Nephron progenitor cell (in vitro differentiated cells): ENCODE data around the gene FRMD4A.

ENCODE experiments used
- DNase-seq: peaks from one replicate; pipeline ENCODE4 v3.0.0; 2021
- H3K27ac Mint-ChIP-seq: 2 replicates; pipeline ENCODE4 v1.8.0; 2021; ENCODE audit warnings: mild to moderate bottlenecking, moderate library complexity, mixed read lengths
- H3K27me3 Mint-ChIP-seq: 2 replicates; pipeline ENCODE4 v1.8.0; 2021; ENCODE audit warnings: mild to moderate bottlenecking, low read depth, mixed read lengths; ENCODE audit not compliant: poor library complexity
- H3K36me3 Mint-ChIP-seq: 2 replicates; pipeline ENCODE4 v1.8.0; 2021; ENCODE audit warnings: low read depth, mixed read lengths
- H3K4me1 Mint-ChIP-seq: 2 replicates; pipeline ENCODE4 v1.8.0; 2021; ENCODE audit warnings: mixed read lengths
- H3K4me3 Mint-ChIP-seq: 2 replicates; pipeline ENCODE4 v1.8.0; 2021; ENCODE audit warnings: mild to moderate bottlenecking, moderate library complexity, mixed read lengths
- H3K9me3 Mint-ChIP-seq: 2 replicates; pipeline ENCODE4 v1.8.0; 2021; ENCODE audit warnings: mild to moderate bottlenecking, moderate library complexity, mixed read lengths
- TF ChIP-seq, protein P1 (sequence below): fragments of 200-600 bp; sonication (generic); IDR thresholded peaks from 2 replicates; pipeline ENCODE4 v1.5.0; 2021; ENCODE audit warnings: antibody characterized with exemption

FRMD4A gene

GRCh38 chr10:14185316-14186045, 145.2 kb downstream of the FRMD4A start:
- peaks cover 36% of the 10 kb centered on the region for H3K4me1 Mint-ChIP-seq
- peak; percentile 27 for DNase-seq
- TF ChIP-seq, protein P1, sequence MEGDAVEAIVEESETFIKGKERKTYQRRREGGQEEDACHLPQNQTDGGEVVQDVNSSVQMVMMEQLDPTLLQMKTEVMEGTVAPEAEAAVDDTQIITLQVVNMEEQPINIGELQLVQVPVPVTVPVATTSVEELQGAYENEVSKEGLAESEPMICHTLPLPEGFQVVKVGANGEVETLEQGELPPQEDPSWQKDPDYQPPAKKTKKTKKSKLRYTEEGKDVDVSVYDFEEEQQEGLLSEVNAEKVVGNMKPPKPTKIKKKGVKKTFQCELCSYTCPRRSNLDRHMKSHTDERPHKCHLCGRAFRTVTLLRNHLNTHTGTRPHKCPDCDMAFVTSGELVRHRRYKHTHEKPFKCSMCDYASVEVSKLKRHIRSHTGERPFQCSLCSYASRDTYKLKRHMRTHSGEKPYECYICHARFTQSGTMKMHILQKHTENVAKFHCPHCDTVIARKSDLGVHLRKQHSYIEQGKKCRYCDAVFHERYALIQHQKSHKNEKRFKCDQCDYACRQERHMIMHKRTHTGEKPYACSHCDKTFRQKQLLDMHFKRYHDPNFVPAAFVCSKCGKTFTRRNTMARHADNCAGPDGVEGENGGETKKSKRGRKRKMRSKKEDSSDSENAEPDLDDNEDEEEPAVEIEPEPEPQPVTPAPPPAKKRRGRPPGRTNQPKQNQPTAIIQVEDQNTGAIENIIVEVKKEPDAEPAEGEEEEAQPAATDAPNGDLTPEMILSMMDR = no peak
- no peak overlapping the region for H3K4me3 Mint-ChIP-seq
- peak overlapping the region; percentile 100 for H3K27ac Mint-ChIP-seq
- peaks cover 2% of the 10 kb centered on the region for H3K9me3 Mint-ChIP-seq
- H3K36me3 Mint-ChIP-seq = no peaks in the 10 kb centered on the region
- H3K27me3 Mint-ChIP-seq = peaks cover 11% of the 10 kb centered on the region

GRCh38 chr10:14184841-14185315, 145.8 kb downstream of the FRMD4A start:
- Mint-ChIP-seq H3K4me1 (peaks cover 36% of the 10 kb centered on the region), H3K4me3 (no peak overlapping the region), H3K27ac (peak overlapping the region; percentile 100), H3K9me3 (peaks cover 7% of the 10 kb centered on the region), H3K27me3 (peaks cover 11% of the 10 kb centered on the region), H3K36me3 (no peaks in the 10 kb centered on the region)
- no peak for DNase-seq
- TF ChIP-seq, protein P1 = no peak

DNA sequence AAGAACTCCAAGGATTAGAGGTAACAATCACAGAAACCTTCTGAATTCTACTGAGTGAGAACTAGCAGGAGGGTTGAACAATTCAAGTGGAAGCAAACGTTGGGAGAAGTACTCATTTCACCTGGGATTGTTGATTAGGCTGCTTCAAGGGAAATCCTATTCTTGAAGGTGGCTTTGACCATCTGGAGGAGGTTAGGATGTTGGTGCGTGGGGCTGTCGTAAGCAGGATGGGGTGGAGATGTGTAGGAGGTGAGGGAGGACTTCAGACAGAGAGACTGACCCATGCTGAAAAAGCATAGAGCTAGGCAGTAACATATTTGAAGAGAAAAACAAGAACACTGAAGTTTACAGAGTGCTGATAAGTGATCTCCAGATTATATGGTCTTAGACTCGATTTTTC, 147.9 kb downstream of the FRMD4A start:
- Mint-ChIP-seq H3K36me3 (no peaks in the 10 kb centered on the region), H3K4me3 (no peak overlapping the region), H3K9me3 (peaks cover 7% of the 10 kb centered on the region), H3K27me3 (peaks cover 11% of the 10 kb centered on the region), H3K27ac (no peak overlapping the region), H3K4me1 (peaks cover 47% of the 10 kb centered on the region)
- DNase-seq = no peak
- TF ChIP-seq, protein P1 = no peak

- Mint-ChIP-seq H3K36me3 (no peaks in the 10 kb centered on the region), H3K27me3 (peaks cover 15% of the 10 kb centered on the region), H3K9me3 (peaks cover 7% of the 10 kb centered on the region), H3K27ac (no peak overlapping the region), H3K4me3 (no peak overlapping the region), H3K4me1 (peaks cover 51% of the 10 kb centered on the region)
- no peak for DNase-seq
- TF ChIP-seq, protein P1 = no peak
Observed at GRCh38 chr10:14181567-14181936, 149.2 kb downstream of the FRMD4A start.

DNA sequence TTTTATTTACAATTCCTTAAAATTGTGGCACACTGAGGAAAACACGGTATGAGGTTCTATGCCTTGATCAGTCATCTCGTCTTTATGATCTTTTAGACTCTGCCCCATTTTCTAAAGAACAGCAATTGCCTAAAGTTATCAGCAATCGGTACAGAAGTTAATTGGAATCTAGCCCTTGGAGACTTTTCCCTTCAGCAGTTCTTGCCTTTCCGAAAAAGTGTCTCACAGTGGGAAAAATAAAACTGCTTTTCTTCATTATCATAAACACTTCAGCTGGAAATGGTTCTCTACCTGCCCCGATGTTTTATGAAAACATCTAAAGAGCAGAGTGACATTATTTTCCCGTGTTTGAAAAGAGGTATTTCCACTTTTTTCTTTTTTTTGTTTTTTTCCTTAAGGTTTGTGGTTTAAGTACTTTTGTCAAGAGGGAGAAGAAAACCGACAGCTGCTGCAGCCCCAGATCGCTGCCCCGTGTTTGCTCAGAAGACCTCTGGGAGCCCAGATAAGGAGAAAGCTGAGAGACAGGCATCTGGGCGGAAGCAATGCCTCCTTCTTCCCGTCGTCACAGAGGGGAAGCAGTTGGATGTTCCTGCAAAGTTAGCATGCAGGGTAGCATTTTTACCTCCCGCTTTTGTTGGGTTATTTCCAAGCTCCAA, 149.7 kb downstream of the FRMD4A start:
- TF ChIP-seq, protein P1 = no peak
- peaks cover 15% of the 10 kb centered on the region for H3K27me3 Mint-ChIP-seq
- H3K4me3 Mint-ChIP-seq = no peak overlapping the region
- H3K27ac Mint-ChIP-seq = no peak overlapping the region
- no peak for DNase-seq
- peaks cover 7% of the 10 kb centered on the region for H3K9me3 Mint-ChIP-seq
- H3K4me1 Mint-ChIP-seq = peaks cover 47% of the 10 kb centered on the region
- no peaks in the 10 kb centered on the region for H3K36me3 Mint-ChIP-seq

DNA sequence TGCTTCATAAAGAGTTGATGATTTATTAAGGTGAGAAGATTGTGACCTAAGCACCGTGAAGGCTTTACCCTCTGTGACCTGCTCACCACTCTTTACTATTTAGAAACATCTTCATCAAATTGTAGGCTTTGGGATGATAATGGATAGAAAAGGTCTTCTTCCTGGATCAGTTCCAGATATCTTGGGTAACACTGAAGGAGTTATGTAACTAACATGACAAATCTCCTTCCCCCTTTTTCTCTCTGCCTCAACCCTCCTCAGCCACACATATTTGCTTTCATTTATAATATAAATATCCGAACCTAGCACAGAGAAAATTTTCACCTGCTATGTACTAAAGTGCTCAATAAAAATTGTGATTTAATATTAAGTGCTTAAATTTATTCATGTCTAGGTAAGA, 151.5 kb downstream of the FRMD4A start:
- Mint-ChIP-seq H3K4me3 (no peak overlapping the region), H3K27me3 (peaks cover 23% of the 10 kb centered on the region), H3K9me3 (peaks cover 7% of the 10 kb centered on the region), H3K36me3 (no peaks in the 10 kb centered on the region), H3K27ac (no peak overlapping the region), H3K4me1 (peaks cover 46% of the 10 kb centered on the region)
- TF ChIP-seq, protein P1 = no peak
- no peak for DNase-seq
